Right cardiac atrium (tissue), 5 donors: ENCODE measurements around the gene VPS13C. TPM values are rescaled to one million over a fixed set of nuclear protein-coding genes. Genes with fewer than 3 reads are reported as not detected.
A peak's percentile ranks its signal among the peaks of the same experiment; 100 is the strongest.

Experiments
- ATAC-seq, 2 donors: fragments of 200-7000 bp; cut with Tn5 transposase; one replicate each; pipeline versions ENCODE4 v1.8.0 to v1.9.1; 2020; ENCODE audit warnings: moderate library complexity in 2 of 2, mild to moderate bottlenecking in 1 of 2
- DNase-seq, 3 donors: peaks; one replicate each; pipeline ENCODE4 v3.0.0-alpha.2; 2020
- H3K27ac ChIP-seq: one replicate; pipeline ENCODE4 v1.5.1; 2013; ENCODE audit warnings: mild to moderate bottlenecking, low read length, control low read depth, moderate library complexity
- H3K27me3 ChIP-seq: one replicate; pipeline ENCODE4 v1.6.1; 2013; ENCODE audit not compliant: control insufficient read depth, insufficient read depth
- H3K4me1 ChIP-seq: one replicate; pipeline ENCODE4 v1.6.1; 2013; ENCODE audit warnings: low read length; ENCODE audit not compliant: control insufficient read depth, insufficient read depth
- H3K4me3 ChIP-seq: one replicate; pipeline ENCODE4 v1.5.1; 2013; ENCODE audit warnings: low read length, control low read depth
- H3K9me3 ChIP-seq: one replicate; pipeline ENCODE4 v1.6.1; 2013; ENCODE audit warnings: low read length; ENCODE audit not compliant: control insufficient read depth
- WGBS: extraction: QIAGEN DNeasy Blood & Tissue Kit; methylation state at CpG from one replicate; pipeline ENCODE4 v1.1.7; 2013; 5-methylcytosine and 5-hydroxymethylcytosine counted together
- intact Hi-C, 4 donors: fragments of 100-400 bp; cut with DNase I; formaldehyde crosslinking; loops; one replicate each; pipeline versions ENCODE4 v1.11.0 to v1.14.0; 2022 to 2023
- polyA plus RNA-seq: library from polyadenylated mRNA; stranded (reverse); fragments of 200-250 nt; gene quantifications from one replicate; pipeline ENCODE4 v1.2.3, GENCODE V29; 2013
- total RNA-seq, 4 donors: library from RNA; stranded (reverse); fragmentation: NEBNext Ultra II Directional; extraction: Animal tissue kit (Norgen Biotek cat#: 25700); gene quantifications; one replicate each; pipeline ENCODE4 v1.2.1, GENCODE V29; 2021
- donor health status: healthy with polysubstance abuse.
- donor health status: DM: no; HTN: yes; CAD: no.
- donor health status: DM: no; HTN: no; CAD: no.
- donor health status: DM: no; HTN: yes; CAD: no; lungs with severe emphysema.
- donor health status: DM: yes; HTN: yes; CAD: no.

Gene VPS13C
- total and polyA plus RNA-seq, 5 donors, result 14.5 to 41.3 (median 36.1) TPM

DNA sequence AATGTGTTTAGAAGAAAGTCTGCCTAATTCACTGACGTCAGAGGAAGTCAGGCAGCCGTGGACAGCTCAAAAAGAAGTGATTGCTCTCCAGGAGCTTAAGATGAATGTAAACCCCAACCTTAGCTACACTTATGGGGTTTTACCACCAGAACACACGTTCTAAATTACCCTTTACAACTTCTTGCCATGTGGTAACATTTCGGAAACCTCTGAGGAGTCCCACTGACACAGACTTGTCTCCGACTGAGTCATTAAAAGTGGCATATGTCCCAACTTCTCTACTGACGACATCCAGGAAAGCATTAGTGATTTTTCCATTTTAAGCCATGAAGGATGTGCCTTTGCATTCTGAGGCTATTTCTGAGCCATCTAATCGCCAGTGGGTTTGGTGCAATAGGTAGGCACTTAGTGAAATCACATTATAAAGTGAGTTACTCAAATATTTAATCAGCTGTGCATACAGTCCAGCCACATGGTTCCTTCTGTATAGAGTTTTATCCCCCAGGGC is 38.9 kb upstream of the VPS13C start:
- WGBS, result 38% methylated on average over 7 of the region's 7 CpGs
- Histone ChIP-seq H3K4me3 (no peak overlapping the region), H3K27me3 (no peaks in the 10 kb centered on the region), H3K27ac (no peak overlapping the region), H3K9me3 (no peaks in the 10 kb centered on the region), H3K4me1 (no peaks in the 10 kb centered on the region)
- intact Hi-C loops, result no loop called here
- DNase-seq (no peak), ATAC-seq (peak; percentile 31 to 82)

DNA sequence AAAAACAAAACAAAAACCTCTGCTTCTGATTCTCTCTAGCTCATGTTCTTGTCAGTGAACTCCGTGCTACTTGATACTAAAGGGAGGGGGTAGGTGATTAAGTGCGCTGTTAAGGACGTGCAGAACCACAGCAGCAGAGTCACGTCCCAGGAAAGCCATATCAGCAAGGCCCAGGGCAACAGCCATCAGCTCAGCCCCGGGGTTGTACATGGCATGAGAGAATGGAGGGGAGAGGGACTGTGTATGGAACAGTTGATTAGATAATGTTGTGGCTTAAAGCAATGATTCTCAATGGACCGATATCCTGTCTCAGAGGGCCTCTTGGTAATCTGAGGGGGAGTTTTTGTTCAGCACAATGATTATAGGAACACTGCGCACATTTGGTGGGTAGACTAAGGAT is 34.1 kb upstream of the VPS13C start:
- no peak overlapping the region for H3K4me3 ChIP-seq
- no peak overlapping the region for H3K27ac ChIP-seq
- 36% methylated on average over 7 of the region's 7 CpGs for WGBS
- no peaks in the 10 kb centered on the region for H3K4me1 ChIP-seq
- DNase-seq, result no peak
- intact Hi-C loops, result no loop called here
- peak in 1 of 2 donors; percentile 29 for ATAC-seq
- H3K27me3 ChIP-seq, result no peaks in the 10 kb centered on the region
- no peaks in the 10 kb centered on the region for H3K9me3 ChIP-seq

DNA sequence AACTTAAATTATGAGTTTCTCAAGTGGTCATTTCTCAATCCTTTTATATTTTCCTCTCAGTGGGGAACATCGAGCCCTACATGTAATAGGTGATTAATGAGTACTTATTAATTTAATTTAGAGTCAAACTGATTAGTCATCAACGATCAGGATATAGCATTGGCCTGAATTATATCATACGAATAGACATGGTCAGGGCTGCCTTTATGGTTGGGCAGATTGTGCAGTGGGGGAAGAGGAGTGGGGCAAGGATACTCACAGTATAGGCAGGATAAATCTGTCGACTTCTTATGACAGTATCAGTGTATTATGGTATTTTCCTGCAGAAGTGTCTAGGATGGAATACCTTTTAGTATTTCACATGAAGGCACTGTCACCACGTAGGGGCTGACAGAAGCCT is 33.6 kb upstream of the VPS13C start:
- H3K27me3 ChIP-seq, result no peaks in the 10 kb centered on the region
- intact Hi-C loops, result no loop called here
- 78% methylated on average over 5 of the region's 5 CpGs for WGBS

DNA sequence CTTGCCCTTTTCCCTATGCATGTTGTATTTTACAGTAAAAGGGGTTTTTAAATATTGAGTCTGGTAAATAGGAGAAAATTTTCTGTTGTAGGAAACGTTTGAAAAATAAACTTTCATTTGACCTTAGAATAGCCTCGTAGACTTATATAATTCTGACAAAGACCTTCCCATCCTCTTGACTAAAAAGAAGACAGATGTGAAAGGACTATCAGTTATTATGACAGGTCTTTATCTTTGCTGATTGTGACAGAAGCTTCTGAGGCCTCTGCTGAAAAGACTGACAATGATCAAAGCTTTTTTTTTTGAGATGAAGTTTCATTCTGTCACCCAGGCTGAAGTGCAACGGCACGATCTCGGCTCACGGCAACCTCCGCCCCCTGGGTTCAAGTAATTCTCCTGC is 30.7 kb upstream of the VPS13C start:
- Histone ChIP-seq H3K4me3 (no peak overlapping the region), H3K9me3 (no peaks in the 10 kb centered on the region), H3K27me3 (no peaks in the 10 kb centered on the region), H3K4me1 (no peaks in the 10 kb centered on the region), H3K27ac (no peak overlapping the region)
- WGBS, result 71% methylated on average over 7 of the region's 7 CpGs
- intact Hi-C loops, result no loop called here
- DNase-seq (no peak), ATAC-seq (no peak)

More for the DNA sequence above, 33.6 kb upstream of the VPS13C start:
- ATAC-seq (no peak), DNase-seq (no peak)
- Histone ChIP-seq H3K4me3 (no peak overlapping the region), H3K4me1 (no peaks in the 10 kb centered on the region), H3K9me3 (no peaks in the 10 kb centered on the region), H3K27ac (no peak overlapping the region)

DNA sequence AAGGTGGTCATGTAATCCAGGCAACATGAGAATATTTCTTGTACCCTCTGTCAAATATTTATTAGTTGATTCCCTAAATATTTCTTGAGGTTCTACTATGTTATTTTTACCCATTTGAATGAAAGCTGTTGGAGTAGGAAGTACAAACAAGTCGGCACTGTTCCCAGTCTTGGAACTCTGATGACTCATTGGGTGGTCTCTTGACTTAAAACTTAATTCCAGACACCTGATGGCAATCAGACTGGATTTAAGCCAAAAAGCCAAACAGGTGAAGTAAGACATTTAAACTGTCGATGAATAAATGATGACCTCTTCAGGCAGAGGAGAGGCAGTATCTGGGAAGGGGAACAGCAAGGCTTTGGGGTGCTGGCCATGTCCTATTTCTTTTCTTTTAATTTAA is 29.4 kb upstream of the VPS13C start:
- 57% methylated on average over 2 of the region's 2 CpGs for WGBS
- Histone ChIP-seq H3K4me3 (no peak overlapping the region), H3K27me3 (no peaks in the 10 kb centered on the region), H3K4me1 (no peaks in the 10 kb centered on the region), H3K27ac (no peak overlapping the region), H3K9me3 (no peaks in the 10 kb centered on the region)
- DNase-seq (no peak), ATAC-seq (no peak)
- intact Hi-C loops, result no loop called here

DNA sequence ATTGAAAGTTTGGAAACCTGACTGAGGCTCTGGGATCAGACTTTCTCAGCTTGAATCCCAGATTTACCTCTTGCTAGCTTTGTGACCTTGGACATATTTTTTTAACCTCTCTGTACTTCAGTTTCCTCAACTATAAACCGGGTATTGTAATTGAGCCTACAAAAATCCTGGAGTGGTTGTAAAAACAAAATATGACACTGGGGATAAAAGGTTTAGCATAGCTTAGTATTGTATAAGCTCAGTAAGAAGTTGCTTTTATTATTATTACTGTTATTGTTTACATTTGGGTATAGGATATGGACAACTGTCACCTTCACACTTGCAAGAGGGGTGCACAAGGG is 28.1 kb upstream of the VPS13C start:
- intact Hi-C loops, result no loop called here
- WGBS, result 52% methylated on average over 1 of the region's 1 CpG
- no peaks in the 10 kb centered on the region for H3K4me1 ChIP-seq

GRCh38 chr15:62087671-62088352 is 27.6 kb upstream of the VPS13C start:
- peak in 1 of 3 donors; percentile 43 for DNase-seq
- no peaks in the 10 kb centered on the region for H3K4me1 ChIP-seq
- no peak overlapping the region for H3K4me3 ChIP-seq
- WGBS, result 28% methylated on average over 5 of the region's 5 CpGs
- intact Hi-C loops, result no loop called here
- H3K27ac ChIP-seq, result peak overlapping the region; percentile 21
- peak; percentile 52 to 85 for ATAC-seq
- H3K9me3 ChIP-seq, result no peaks in the 10 kb centered on the region
- H3K27me3 ChIP-seq, result no peaks in the 10 kb centered on the region

More for the DNA sequence above, 28.1 kb upstream of the VPS13C start:
- Histone ChIP-seq H3K9me3 (no peaks in the 10 kb centered on the region), H3K27me3 (no peaks in the 10 kb centered on the region), H3K27ac (no peak overlapping the region), H3K4me3 (no peak overlapping the region)
- ATAC-seq (no peak), DNase-seq (no peak)

- 54% methylated on average over 4 of the region's 4 CpGs for WGBS
Measured at GRCh38 chr15:62085740-62086139, 25.5 kb upstream of the VPS13C start.

GRCh38 chr15:62083194-62084154 is 23.2 kb upstream of the VPS13C start:
- no peaks in the 10 kb centered on the region for H3K4me1 ChIP-seq
- intact Hi-C loops, result no loop called here
- H3K9me3 ChIP-seq, result no peaks in the 10 kb centered on the region
- DNase-seq, result no peak
- ATAC-seq, result no peak
- 75% methylated on average over 9 of the region's 9 CpGs for WGBS
- H3K27me3 ChIP-seq, result no peaks in the 10 kb centered on the region
- no peak overlapping the region for H3K4me3 ChIP-seq
- H3K27ac ChIP-seq, result no peak overlapping the region

More at GRCh38 chr15:62085740-62086139, 25.5 kb upstream of the VPS13C start:
- H3K4me1 ChIP-seq, result no peaks in the 10 kb centered on the region
- no peak overlapping the region for H3K27ac ChIP-seq
- DNase-seq (peak in 1 of 3 donors; percentile 35), ATAC-seq (peak; percentile 40)
- H3K9me3 ChIP-seq, result no peaks in the 10 kb centered on the region
- intact Hi-C loops, result no loop called here
- H3K4me3 ChIP-seq, result no peak overlapping the region
- no peaks in the 10 kb centered on the region for H3K27me3 ChIP-seq

DNA sequence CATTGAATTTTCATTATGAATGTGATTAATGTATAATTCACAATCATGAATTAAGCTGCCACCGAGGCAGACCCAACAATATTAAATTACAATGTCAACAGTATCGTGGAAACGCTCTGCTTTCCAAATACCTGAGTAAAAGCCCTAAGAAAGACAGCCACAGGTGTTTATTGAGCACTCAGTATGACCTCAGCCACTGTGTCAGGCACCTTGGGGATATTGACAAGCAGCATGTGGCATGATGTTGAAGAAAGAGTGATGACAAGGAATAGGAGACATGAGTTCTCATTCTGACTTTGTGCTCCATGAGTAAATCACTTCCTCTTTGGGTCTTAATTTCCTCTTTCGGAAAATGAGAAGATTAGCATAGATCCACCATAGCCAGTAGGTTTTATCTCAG is 19.3 kb upstream of the VPS13C start:
- WGBS, result 88% methylated on average over 4 of the region's 4 CpGs
- no peak for DNase-seq
- H3K27me3 ChIP-seq, result no peaks in the 10 kb centered on the region
- no peak for ATAC-seq
- no peaks in the 10 kb centered on the region for H3K9me3 ChIP-seq
- H3K4me1 ChIP-seq, result no peaks in the 10 kb centered on the region
- no peak overlapping the region for H3K27ac ChIP-seq
- intact Hi-C loops, result no loop called here
- H3K4me3 ChIP-seq, result no peak overlapping the region

DNA sequence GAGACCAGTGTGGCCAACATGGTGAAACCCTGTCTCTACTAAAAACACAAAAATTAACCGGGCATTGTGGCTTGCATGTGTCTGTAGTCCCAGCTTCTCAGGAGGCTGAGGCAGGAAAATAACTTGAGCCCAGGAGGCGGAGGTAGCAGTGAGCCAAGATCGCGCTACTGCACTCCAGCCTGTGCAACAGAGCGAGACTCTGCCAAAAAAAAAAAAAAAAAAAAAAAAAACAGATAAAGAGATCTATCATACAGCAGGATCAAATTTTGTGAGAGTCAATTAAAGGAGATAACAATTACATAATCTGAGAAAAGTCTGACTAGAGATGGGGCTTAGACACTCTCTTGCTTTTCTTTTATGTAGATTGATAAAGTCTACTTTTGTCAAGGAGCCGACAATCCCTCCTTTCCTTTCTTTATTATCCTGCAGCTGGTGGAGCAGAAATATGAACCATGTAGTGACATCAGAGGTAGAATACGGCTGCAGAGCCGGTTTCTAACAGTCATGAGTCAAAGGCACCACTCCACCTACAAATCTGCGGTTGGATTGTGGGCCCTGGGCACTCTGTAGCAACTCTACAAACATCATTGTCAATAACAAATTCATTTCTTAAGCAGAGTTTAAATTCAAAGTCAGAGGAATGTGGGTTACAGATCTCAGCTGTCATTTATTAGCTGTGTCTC is 15.5 kb upstream of the VPS13C start:
- no peak overlapping the region for H3K27ac ChIP-seq
- 80% methylated on average over 9 of the region's 9 CpGs for WGBS
- H3K4me1 ChIP-seq, result no peaks in the 10 kb centered on the region
- no peaks in the 10 kb centered on the region for H3K9me3 ChIP-seq
- no peaks in the 10 kb centered on the region for H3K27me3 ChIP-seq
- DNase-seq (peak in 1 of 3 donors; percentile 66), ATAC-seq (no peak)
- no peak overlapping the region for H3K4me3 ChIP-seq
- intact Hi-C loops, result no loop called here
